A673 (cell line): Measurements from ENCODE around the gene OSBPL6. TPM values are rescaled to one million over a fixed set of nuclear protein-coding genes. Genes with fewer than 3 reads are reported as not detected.

Source experiments
- BruUV-seq: library from RNA; stranded (reverse); fragments of 400-500 nt; replicated peaks from 2 replicates; lab custom pipeline; 2021; lab: Mats Ljungman, UMichigan
- CTCF ChIA-PET: fragments of 300-600 bp; sonication (Branson Sonifier 250); formaldehyde crosslinking; loops from one replicate; lab custom pipeline; 2022; ENCODE audit warnings: antibody characterized with exemption; lab: Charles Lee
- POLR2A ChIA-PET: fragments of 300-600 bp; sonication (Branson Sonifier 250); formaldehyde crosslinking; loops from one replicate; lab custom pipeline; 2022; ENCODE audit warnings: antibody characterized with exemption; ENCODE audit not compliant: low non-redundant PET; lab: Charles Lee
- DNase-seq: peaks from one replicate; pipeline ENCODE4 v3.0.0-alpha.2; 2015; ENCODE audit warnings: low spot score
- H3K27ac ChIP-seq: fragments of 200-600 bp; sonication (generic); 2 replicates; pipeline ENCODE4 v1.5.1; 2016; ENCODE audit warnings: mixed run types, low read depth, mild to moderate bottlenecking, mixed read lengths, antibody characterized with exemption, low read length; ENCODE audit not compliant: poor library complexity, severe bottlenecking
- H3K27me3 ChIP-seq: fragments of 200-600 bp; sonication (generic); replicated peaks from 2 replicates; pipeline ENCODE4 v1.6.1; 2017; ENCODE audit warnings: mixed run types, low read depth, mild to moderate bottlenecking, mixed read lengths, antibody characterized with exemption, low read length; ENCODE audit not compliant: insufficient read depth, poor library complexity
- H3K36me3 ChIP-seq: fragments of 200-600 bp; sonication (generic); 2 replicates; pipeline ENCODE4 v1.6.1; 2016; ENCODE audit warnings: mixed run types, mild to moderate bottlenecking, mixed read lengths, antibody characterized with exemption, low read length; ENCODE audit not compliant: insufficient read depth, poor library complexity, severe bottlenecking
- H3K4me1 ChIP-seq: fragments of 200-600 bp; sonication (generic); 2 replicates; pipeline ENCODE4 v1.6.1; 2017; ENCODE audit warnings: mixed run types, mild to moderate bottlenecking, mixed read lengths, antibody characterized with exemption, low read length; ENCODE audit not compliant: insufficient read depth, poor library complexity, severe bottlenecking
- H3K4me3 ChIP-seq: fragments of 200-600 bp; sonication (generic); 2 replicates; pipeline ENCODE4 v1.5.1; 2016; ENCODE audit warnings: low read depth, mixed run types, mild to moderate bottlenecking, mixed read lengths, low read length; ENCODE audit not compliant: poor library complexity, severe bottlenecking
- H3K9me3 ChIP-seq: fragments of 200-600 bp; sonication (generic); 2 replicates; pipeline ENCODE4 v1.6.1; 2016; ENCODE audit warnings: mixed run types, low read depth, mild to moderate bottlenecking, mixed read lengths, antibody characterized with exemption, low read length; ENCODE audit not compliant: poor library complexity, severe bottlenecking
- CTCF ChIP-seq: fragments of 300-800, 200-600 bp; sonication (generic); conservative IDR thresholded peaks from 2 replicates; pipeline ENCODE4 v1.5.1; 2017; ENCODE audit warnings: low read depth, mild to moderate bottlenecking, antibody characterized with exemption, low read length, moderate library complexity, mixed read lengths
- EZH2 ChIP-seq: fragments of 200-600 bp; sonication (generic); IDR thresholded peaks from 2 replicates; pipeline ENCODE4 v1.6.1; 2017; ENCODE audit warnings: borderline replicate concordance, low read depth, mild to moderate bottlenecking, mixed read lengths, antibody characterized with exemption, low read length; ENCODE audit not compliant: poor library complexity, severe bottlenecking
- intact Hi-C: fragments of 100-400 bp; cut with micrococcal nuclease; formaldehyde crosslinking; loops from one replicate; pipeline ENCODE4 v1.10.0; 2022; ENCODE audit not compliant: unreplicated experiment
- total RNA-seq: library from RNA; stranded (reverse); gene quantifications from 2 replicates; pipeline ENCODE4 v1.2.3, GENCODE V29; 2021

The OSBPL6 gene
- total RNA-seq, 1 experiment from 2014 or later, result 19.3 TPM

GRCh38 chr2:178380763-178381162 is 186.5 kb downstream of the OSBPL6 start:
- POLR2A ChIA-PET, result no interaction called here

GRCh38 chr2:178383718-178384117 is 189.4 kb downstream of the OSBPL6 start:
- H3K4me3 ChIP-seq, result no peak overlapping the region
- H3K27ac ChIP-seq, result no peak overlapping the region
- no peak for DNase-seq
- no peaks in the 10 kb centered on the region for H3K9me3 ChIP-seq
- ChIA-PET POLR2A (no interaction called here), CTCF (no interaction called here)
- H3K36me3 ChIP-seq, result peaks cover 13% of the 10 kb centered on the region
- no peak for TF ChIP-seq CTCF
- no peak for TF ChIP-seq EZH2
- no peaks in the 10 kb centered on the region for H3K27me3 ChIP-seq
- no peaks in the 10 kb centered on the region for H3K4me1 ChIP-seq
- no TSS peak for BruUV-seq
- intact Hi-C loops, result no loop called here

More at GRCh38 chr2:178380763-178381162, 186.5 kb downstream of the OSBPL6 start:
- no peak for DNase-seq
- no TSS peak for BruUV-seq
- H3K4me3 ChIP-seq, result no peak overlapping the region
- TF ChIP-seq CTCF, result no peak
- TF ChIP-seq EZH2, result no peak
- H3K27me3 ChIP-seq, result no peaks in the 10 kb centered on the region
- CTCF ChIA-PET, result no interaction called here
- no peak overlapping the region for H3K27ac ChIP-seq
- H3K4me1 ChIP-seq, result no peaks in the 10 kb centered on the region
- H3K36me3 ChIP-seq, result peaks cover 12% of the 10 kb centered on the region
- intact Hi-C loops, result no loop called here
- H3K9me3 ChIP-seq, result no peaks in the 10 kb centered on the region

GRCh38 chr2:178385595-178386148 is 191.4 kb downstream of the OSBPL6 start:
- ChIA-PET POLR2A (no interaction called here), CTCF (no interaction called here)
- no peak for TF ChIP-seq CTCF
- TF ChIP-seq EZH2, result no peak
- intact Hi-C loops, result no loop called here
- peaks cover 13% of the 10 kb centered on the region for H3K36me3 ChIP-seq
- no peak overlapping the region for H3K4me3 ChIP-seq
- BruUV-seq, result no TSS peak
- no peaks in the 10 kb centered on the region for H3K9me3 ChIP-seq
- no peak overlapping the region for H3K27ac ChIP-seq
- no peaks in the 10 kb centered on the region for H3K27me3 ChIP-seq
- H3K4me1 ChIP-seq, result no peaks in the 10 kb centered on the region
- DNase-seq, result no peak
